Metanephros (tissue), 1 donor: Measurements from ENCODE around the gene IPO4. TPM values are rescaled to one million over a fixed set of nuclear protein-coding genes. Genes with fewer than 3 reads are reported as not detected.

ENCODE experiments used
- total RNA-seq: library from RNA; depleted of rRNA; stranded (reverse); fragments of >200 nt; gene quantifications from one replicate; pipeline ENCODE4 v1.2.3, GENCODE V29; 2014

The IPO4 gene
- total RNA-seq = 56.7 TPM

GRCh38 chr14:24188251-24189058 is at the start of gene IPO4:
TSS of gene IPO4 (minus strand) at chr14:24188816. CDS start at chr14:24188787, 29 bp downstream.

DNA sequence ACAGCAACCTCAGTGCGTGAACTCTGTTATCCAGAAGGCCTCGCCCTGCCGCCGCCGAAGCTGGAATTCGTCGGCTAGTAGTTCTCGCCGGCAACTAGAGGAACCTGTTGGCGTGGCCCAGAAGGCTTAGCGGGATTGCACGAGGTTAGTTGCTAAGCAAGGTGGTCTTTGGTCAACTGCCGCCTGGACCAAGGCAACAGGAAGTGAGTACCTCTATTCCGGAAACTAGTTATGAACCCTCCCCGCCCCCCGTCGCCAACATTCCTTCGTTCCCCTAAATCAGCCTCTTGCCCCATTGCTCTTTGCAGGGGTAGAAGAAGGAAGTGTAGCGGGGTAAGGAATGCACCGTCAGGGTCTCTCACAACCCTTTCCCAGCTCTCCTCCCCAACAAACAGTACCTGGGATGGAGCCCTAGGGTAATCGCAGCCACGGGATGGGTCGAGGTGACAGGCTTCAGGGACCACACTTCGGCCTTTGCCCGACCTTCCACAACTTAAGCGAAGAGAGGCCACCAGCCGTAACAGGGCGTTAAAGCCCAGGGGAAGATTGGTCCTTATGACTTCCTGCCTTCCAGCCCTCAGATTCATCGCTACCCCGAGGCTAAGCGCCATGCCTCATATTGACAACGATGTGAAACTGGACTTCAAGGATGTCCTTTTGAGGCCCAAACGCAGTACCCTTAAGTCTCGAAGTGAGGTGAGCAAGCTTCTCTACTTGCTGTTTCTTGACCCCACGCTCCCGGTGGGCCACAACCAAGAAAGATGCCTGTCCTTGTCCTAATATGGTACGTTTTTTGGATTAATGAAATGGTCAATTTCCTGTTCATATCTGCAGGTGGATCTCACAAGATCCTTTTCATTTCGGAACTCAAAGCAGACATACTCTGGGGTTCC is 44.3 kb upstream of the IPO4 start, which contains the start of gene GMPR2:
TSS of gene GMPR2 (plus strand) at position 285 of the 893 bp plus-strand sequence. CDS start at position 610, 325 bp downstream.

GRCh38 chr14:24232121-24232644 is 43.6 kb upstream of the IPO4 start, which contains the start of gene NEDD8:
TSS of gene NEDD8 (minus strand) at chr14:24232367. CDS start at chr14:24232267, 100 bp downstream.

GRCh38 chr14:24215495-24216344 is 27.1 kb upstream of the IPO4 start, which contains the start of gene MDP1:
TSS of gene MDP1 (minus strand) at chr14:24216066. CDS start at chr14:24215955, 111 bp downstream.

GRCh38 chr14:24212924-24213865 is 24.6 kb upstream of the IPO4 start, which contains the start of gene CHMP4A:
TSS of gene CHMP4A (minus strand) at chr14:24213488. CDS start at chr14:24213439, 49 bp downstream.

DNA sequence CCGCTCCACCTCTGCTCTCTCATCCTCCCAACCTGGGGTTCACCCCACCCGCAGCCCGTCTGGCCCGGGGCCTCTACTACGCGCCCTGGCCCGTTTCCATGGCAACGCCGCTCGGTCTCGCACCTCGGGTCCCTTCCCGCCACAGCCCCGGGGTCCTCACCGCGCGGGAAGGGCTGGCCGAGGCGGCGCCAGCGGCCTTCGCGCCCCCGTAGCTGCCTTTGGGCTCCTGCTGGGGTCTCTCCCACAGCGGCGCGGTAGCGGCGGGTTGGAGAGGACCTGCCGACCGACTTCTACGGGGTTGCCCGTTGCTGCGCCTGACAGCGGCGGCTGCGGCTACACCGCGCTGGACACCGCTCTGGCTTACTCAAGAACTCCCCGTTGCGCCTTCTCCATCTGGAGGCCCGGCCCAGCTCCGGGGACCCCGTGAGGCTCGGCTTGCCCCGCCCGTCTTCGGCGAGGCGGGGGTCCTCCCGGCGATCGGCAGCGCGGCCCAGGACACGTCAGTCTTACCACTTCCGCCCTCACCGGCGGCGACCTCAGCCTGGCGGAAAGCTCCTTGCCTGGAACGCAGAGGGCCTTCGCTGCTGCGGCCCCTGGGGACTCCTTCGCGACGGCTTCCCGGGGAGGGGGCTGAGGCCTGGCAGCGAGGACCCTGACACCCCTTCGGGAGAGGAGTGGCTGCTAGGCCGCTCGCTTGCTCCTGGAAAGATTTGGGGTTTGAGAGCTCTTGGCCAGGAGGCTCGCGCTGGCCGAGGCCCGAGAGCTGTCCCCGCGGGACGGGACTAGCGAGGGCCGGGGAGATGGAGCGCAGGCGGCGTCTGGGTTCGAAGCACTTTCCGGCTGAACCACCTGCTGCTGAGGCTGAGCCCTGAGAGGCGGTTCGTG is 6.8 kb upstream of the IPO4 start, which contains the start of gene TM9SF1:
TSS of gene TM9SF1 (minus strand) at position 256 of the 885 bp plus-strand sequence. CDS start 422 bp downstream, outside the sequence.

DNA sequence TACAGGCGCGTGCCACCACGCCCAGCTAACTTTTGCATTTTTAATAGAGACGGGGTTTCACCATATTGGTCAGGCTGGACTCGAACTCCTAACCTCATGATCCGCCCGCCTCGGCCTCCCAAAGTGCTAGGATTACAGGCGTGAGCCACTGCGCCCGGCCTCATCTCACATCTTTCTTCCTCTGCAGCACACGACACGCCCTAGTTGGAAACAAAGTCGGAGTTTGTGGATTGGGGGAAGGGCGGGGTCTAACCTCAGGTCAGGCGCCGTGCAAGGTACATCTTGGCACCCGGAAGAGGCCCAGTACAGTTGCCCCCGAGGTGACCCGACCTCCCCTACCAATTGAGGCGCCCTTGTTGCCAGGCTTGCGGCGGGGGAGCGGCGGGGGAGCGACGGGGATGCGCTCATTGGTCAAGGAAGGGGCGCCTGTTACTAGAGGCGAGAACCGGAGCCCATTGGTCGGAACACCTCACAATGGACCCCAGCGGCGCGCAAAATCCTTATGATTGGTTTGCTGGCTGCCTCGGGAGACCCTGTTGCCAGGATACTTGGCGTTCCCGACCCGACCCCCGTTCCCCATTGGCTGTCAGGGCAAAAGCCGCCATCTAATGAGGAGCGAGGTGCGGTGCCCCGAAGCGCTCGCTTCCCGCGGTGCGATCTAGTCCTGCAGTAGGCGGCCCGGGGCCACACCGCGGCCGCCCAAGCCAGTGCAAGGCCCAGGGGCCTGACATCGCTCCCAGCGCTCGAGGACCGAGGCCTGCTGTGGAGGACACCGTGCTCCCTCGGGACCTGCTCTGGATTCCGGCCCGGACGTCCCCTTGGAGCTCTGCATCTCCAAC is 17.0 kb downstream of the IPO4 start, which contains the start of gene REC8:
TSS of gene REC8 (plus strand) at position 659 of the 839 bp plus-strand sequence. CDS start 473 bp downstream, outside the sequence.

GRCh38 chr14:24160850-24161804 is 27.5 kb downstream of the IPO4 start, which contains the start of gene IRF9:
TSS of gene IRF9 (plus strand) at chr14:24161265. CDS start at chr14:24162145, 880 bp downstream.

GRCh38 chr14:24146978-24147760 is 41.4 kb downstream of the IPO4 start, which contains the start of gene RNF31:
TSS of gene RNF31 (plus strand) at chr14:24147498. CDS start at chr14:24147699, 201 bp downstream.

GRCh38 chr14:24146453-24146977 is 42.1 kb downstream of the IPO4 start, which contains the start of gene PSME2:
TSS of gene PSME2 (minus strand) at chr14:24146610. CDS start at chr14:24146581, 29 bp downstream.

GRCh38 chr14:24141097-24141880 is 47.3 kb downstream of the IPO4 start, which contains the start of gene EMC9:
TSS of gene EMC9 (minus strand) at chr14:24141591. CDS start at chr14:24141304, 287 bp downstream.

GRCh38 chr14:24135834-24136683 is 52.6 kb downstream of the IPO4 start, which contains the start of gene PSME1:
TSS of gene PSME1 (plus strand) at chr14:24136194. CDS start at chr14:24136263, 69 bp downstream.

DNA sequence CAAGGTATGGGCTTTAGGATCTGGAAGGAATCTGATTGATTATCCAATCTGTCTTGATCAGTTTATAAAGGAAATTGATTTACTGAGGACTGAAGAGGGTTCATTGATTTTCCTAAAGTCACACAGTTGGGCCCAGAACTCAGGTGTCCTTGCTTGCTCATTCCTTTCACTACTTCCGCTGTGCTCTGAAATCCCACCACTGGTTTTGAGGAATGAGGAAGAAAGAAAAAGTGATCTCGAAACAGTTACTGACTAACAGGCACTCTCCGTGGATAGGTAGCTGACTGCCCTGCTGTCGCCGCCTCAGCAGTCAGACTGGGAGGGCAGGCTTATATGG is 58.3 kb downstream of the IPO4 start, which contains the start of gene FITM1:
TSS of gene FITM1 (plus strand) at position 280 of the 337 bp plus-strand sequence. CDS start 905 bp downstream, outside the sequence.

